ENCODE measurements around the gene TPRX1. TPM values are rescaled to one million over a fixed set of nuclear protein-coding genes. Genes with fewer than 3 reads are reported as not detected.
"Not testable (repeated sequence)": the region's sequence is repeated elsewhere in the genome, so short reads cannot be mapped to it uniquely, and the experiment has no call there.

The TPRX1 gene
- total RNA-seq, 1 donor from 2014 or later, result not detected

- no peak for DNase-seq
- Mint-ChIP-seq H3K4me3 (no peak overlapping the region), H3K9me3 (no peaks in the 10 kb centered on the region), H3K36me3 (ENCODE audit: low read depth) (no peaks in the 10 kb centered on the region), H3K27me3 (peaks cover 2% of the 10 kb centered on the region), H3K4me1 (peaks cover 3% of the 10 kb centered on the region), H3K27ac (no peak overlapping the region)
- intact Hi-C loops (cut with micrococcal nuclease), result no loop called here
These were observed 34.8 kb downstream of the TPRX1 start for GRCh38 chr19:47769534-47769933.

DNA sequence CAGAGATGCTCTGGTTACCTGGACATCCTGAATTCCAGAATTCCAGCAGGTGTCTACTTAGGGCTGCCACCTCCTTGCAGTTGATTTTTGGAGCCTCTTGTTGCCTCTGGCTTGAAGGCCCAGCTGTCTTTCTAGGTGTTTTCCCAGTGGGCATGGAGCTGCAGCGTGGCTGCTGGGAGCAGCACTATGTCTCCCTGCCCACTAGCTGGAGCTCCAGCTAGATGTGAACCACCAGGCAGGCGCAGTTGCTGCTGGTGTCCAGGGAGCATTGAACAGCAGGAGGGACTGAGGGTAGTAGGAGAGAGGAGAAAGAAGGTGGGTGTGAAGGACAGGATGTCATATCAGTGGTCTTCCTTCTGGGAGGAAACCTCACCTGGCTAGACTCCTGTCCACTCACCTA, 35.7 kb downstream of the TPRX1 start:
- H3K9me3 Mint-ChIP-seq, result no peaks in the 10 kb centered on the region
- H3K27me3 Mint-ChIP-seq, result peaks cover 2% of the 10 kb centered on the region
- no peak for DNase-seq
- no peak overlapping the region for H3K4me3 Mint-ChIP-seq
- peaks cover 3% of the 10 kb centered on the region for H3K4me1 Mint-ChIP-seq
- H3K36me3 Mint-ChIP-seq (ENCODE audit: low read depth), result no peaks in the 10 kb centered on the region
- intact Hi-C loops (cut with micrococcal nuclease), result no loop called here
- H3K27ac Mint-ChIP-seq, result no peak overlapping the region

- no peak overlapping the region for H3K4me3 Mint-ChIP-seq
- no peak for DNase-seq
- intact Hi-C loops (cut with micrococcal nuclease), result no loop called here
- H3K9me3 Mint-ChIP-seq, result no peaks in the 10 kb centered on the region
- no peaks in the 10 kb centered on the region for H3K36me3 Mint-ChIP-seq (ENCODE audit: low read depth)
- H3K27ac Mint-ChIP-seq, result no peak overlapping the region
- peaks cover 2% of the 10 kb centered on the region for H3K27me3 Mint-ChIP-seq
- H3K4me1 Mint-ChIP-seq, result peaks cover 3% of the 10 kb centered on the region
These were observed 37.0 kb downstream of the TPRX1 start for GRCh38 chr19:47767349-47767748.

DNA sequence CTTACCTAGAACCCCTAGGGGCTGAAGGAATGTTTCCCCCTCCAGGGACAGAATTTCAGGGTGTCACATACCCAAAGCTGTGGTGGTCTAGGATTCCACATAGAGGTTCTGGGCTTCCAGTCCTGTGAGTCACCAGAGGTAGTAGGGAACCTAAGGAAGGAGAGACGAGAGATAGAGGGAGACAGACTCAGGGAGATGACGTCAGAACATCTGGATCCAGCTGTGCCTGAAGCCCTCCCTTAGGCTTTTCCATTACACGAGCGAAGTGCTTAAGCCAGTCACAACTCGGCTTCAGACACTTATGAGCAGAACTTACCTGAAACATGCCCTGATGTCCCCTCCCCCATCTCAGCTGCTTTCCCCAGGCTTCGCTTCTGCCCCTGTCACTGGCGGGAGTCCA, 37.7 kb downstream of the TPRX1 start:
- Mint-ChIP-seq H3K36me3 (ENCODE audit: low read depth) (no peaks in the 10 kb centered on the region), H3K27me3 (peaks cover 2% of the 10 kb centered on the region), H3K4me3 (no peak overlapping the region)

GRCh38 chr19:47766359-47766620, 38.1 kb downstream of the TPRX1 start:
- Mint-ChIP-seq H3K36me3 (ENCODE audit: low read depth) (no peaks in the 10 kb centered on the region), H3K4me1 (peaks cover 3% of the 10 kb centered on the region), H3K9me3 (no peaks in the 10 kb centered on the region), H3K27ac (no peak overlapping the region), H3K4me3 (no peak overlapping the region), H3K27me3 (no peaks in the 10 kb centered on the region)
- DNase-seq, result no peak
- intact Hi-C loops (cut with micrococcal nuclease), result loop anchor here (1.0 kb wide), 1 partner anchor 22 kb away; no protein-coding TSS in a partner anchor

More for the DNA sequence above, 37.7 kb downstream of the TPRX1 start:
- H3K4me1 Mint-ChIP-seq, result peaks cover 3% of the 10 kb centered on the region
- H3K27ac Mint-ChIP-seq, result no peak overlapping the region
- DNase-seq, result no peak
- intact Hi-C loops (cut with micrococcal nuclease), result loop anchor here (1.0 kb wide), 1 partner anchor 22 kb away; no protein-coding TSS in a partner anchor
- H3K9me3 Mint-ChIP-seq, result no peaks in the 10 kb centered on the region

- H3K36me3 Mint-ChIP-seq (ENCODE audit: low read depth), result no peaks in the 10 kb centered on the region
- H3K27ac Mint-ChIP-seq, result no peak overlapping the region
- H3K9me3 Mint-ChIP-seq, result no peaks in the 10 kb centered on the region
- intact Hi-C loops (cut with micrococcal nuclease), result loop anchor here (1.0 kb wide), 1 partner anchor 23 kb away; no protein-coding TSS in a partner anchor
- peaks cover 3% of the 10 kb centered on the region for H3K4me1 Mint-ChIP-seq
- no peak overlapping the region for H3K4me3 Mint-ChIP-seq
- no peaks in the 10 kb centered on the region for H3K27me3 Mint-ChIP-seq
- peak; percentile 79 for DNase-seq
These were observed 38.6 kb downstream of the TPRX1 start for GRCh38 chr19:47765523-47766358.

GRCh38 chr19:47764705-47765104, 39.6 kb downstream of the TPRX1 start:
- DNase-seq; H3K27me3 Mint-ChIP-seq; H3K27ac Mint-ChIP-seq; H3K9me3 Mint-ChIP-seq; H3K36me3 Mint-ChIP-seq (ENCODE audit: low read depth); H3K4me3 Mint-ChIP-seq; H3K4me1 Mint-ChIP-seq; intact Hi-C loops (cut with micrococcal nuclease): not testable (repeated sequence)

GRCh38 chr19:47762615-47763308, 41.6 kb downstream of the TPRX1 start:
- Mint-ChIP-seq H3K9me3 (no peaks in the 10 kb centered on the region), H3K4me3 (no peak overlapping the region), H3K36me3 (ENCODE audit: low read depth) (peaks cover 20% of the 10 kb centered on the region), H3K27ac (no peak overlapping the region), H3K4me1 (peaks cover 4% of the 10 kb centered on the region), H3K27me3 (no peaks in the 10 kb centered on the region)
- DNase-seq, result no peak
- intact Hi-C loops (cut with micrococcal nuclease), result no loop called here

GRCh38 chr19:47762151-47762550, 42.2 kb downstream of the TPRX1 start:
- no peaks in the 10 kb centered on the region for H3K9me3 Mint-ChIP-seq
- H3K4me1 Mint-ChIP-seq, result peaks cover 4% of the 10 kb centered on the region
- intact Hi-C loops (cut with micrococcal nuclease), result no loop called here

DNA sequence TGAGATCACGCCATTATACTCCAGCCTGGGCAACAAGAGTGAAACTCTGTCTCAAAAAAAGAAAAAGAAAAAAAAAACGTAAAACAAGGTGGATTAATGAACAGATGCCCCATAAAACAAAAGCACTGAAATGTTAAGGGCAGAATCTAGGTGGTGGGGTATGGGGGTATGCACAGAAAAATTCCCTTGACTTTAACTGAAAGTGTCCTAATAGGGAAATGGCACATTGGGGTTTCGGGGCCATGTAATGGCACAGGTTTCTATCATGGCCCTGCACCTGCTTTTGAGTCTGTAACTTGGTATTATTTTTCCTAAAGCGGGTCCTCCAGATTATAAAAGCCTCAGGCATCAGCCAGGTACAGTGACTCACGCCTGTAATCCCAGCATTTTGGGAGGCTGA, 42.8 kb downstream of the TPRX1 start:
- H3K27ac Mint-ChIP-seq, result no peak overlapping the region
- no peak overlapping the region for H3K4me3 Mint-ChIP-seq
- no peak for DNase-seq
- peaks cover 30% of the 10 kb centered on the region for H3K36me3 Mint-ChIP-seq (ENCODE audit: low read depth)
- no peaks in the 10 kb centered on the region for H3K27me3 Mint-ChIP-seq
- no peaks in the 10 kb centered on the region for H3K9me3 Mint-ChIP-seq
- intact Hi-C loops (cut with micrococcal nuclease), result no loop called here
- peaks cover 4% of the 10 kb centered on the region for H3K4me1 Mint-ChIP-seq

More at GRCh38 chr19:47762151-47762550, 42.2 kb downstream of the TPRX1 start:
- no peak for DNase-seq
- Mint-ChIP-seq H3K4me3 (no peak overlapping the region), H3K27me3 (no peaks in the 10 kb centered on the region), H3K36me3 (ENCODE audit: low read depth) (peaks cover 26% of the 10 kb centered on the region), H3K27ac (no peak overlapping the region)

- no peak overlapping the region for H3K27ac Mint-ChIP-seq
- no peaks in the 10 kb centered on the region for H3K27me3 Mint-ChIP-seq
- peaks cover 32% of the 10 kb centered on the region for H3K36me3 Mint-ChIP-seq (ENCODE audit: low read depth)
- peaks cover 4% of the 10 kb centered on the region for H3K4me1 Mint-ChIP-seq
- H3K4me3 Mint-ChIP-seq, result no peak overlapping the region
- intact Hi-C loops (cut with micrococcal nuclease), result no loop called here
- H3K9me3 Mint-ChIP-seq, result no peaks in the 10 kb centered on the region
- no peak for DNase-seq
These were observed 43.7 kb downstream of the TPRX1 start for GRCh38 chr19:47760632-47760999.

DNA sequence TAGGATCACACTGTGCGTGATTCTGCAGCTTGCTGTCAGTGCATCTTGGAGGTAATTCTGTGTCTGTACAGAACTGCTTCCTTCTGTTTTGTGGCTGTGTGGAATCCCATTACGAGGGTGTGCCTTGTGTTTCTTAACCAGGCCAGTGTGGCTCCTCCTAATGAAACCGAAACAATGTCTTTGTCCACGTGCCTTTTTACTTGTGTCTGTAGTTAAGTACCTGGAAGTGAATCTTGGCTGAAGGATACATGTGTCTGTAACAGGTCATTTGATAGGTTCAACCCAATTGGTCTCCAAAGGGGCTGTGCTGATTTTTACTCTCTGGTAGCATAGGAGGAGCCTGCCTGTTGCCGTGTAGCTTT, 45.9 kb downstream of the TPRX1 start:
- H3K27ac Mint-ChIP-seq, result peak overlapping the region; percentile 20
- no peaks in the 10 kb centered on the region for H3K9me3 Mint-ChIP-seq
- peaks cover 46% of the 10 kb centered on the region for H3K36me3 Mint-ChIP-seq (ENCODE audit: low read depth)
- H3K4me3 Mint-ChIP-seq, result no peak overlapping the region
- DNase-seq, result no peak
- intact Hi-C loops (cut with micrococcal nuclease), result no loop called here
- peaks cover 2% of the 10 kb centered on the region for H3K4me1 Mint-ChIP-seq
- H3K27me3 Mint-ChIP-seq, result no peaks in the 10 kb centered on the region

GRCh38 chr19:47757617-47758442, 46.5 kb downstream of the TPRX1 start:
- Mint-ChIP-seq H3K9me3 (no peaks in the 10 kb centered on the region), H3K4me3 (no peak overlapping the region), H3K4me1 (peaks cover 2% of the 10 kb centered on the region), H3K36me3 (ENCODE audit: low read depth) (peaks cover 52% of the 10 kb centered on the region), H3K27me3 (no peaks in the 10 kb centered on the region), H3K27ac (no peak overlapping the region)
- intact Hi-C loops (cut with micrococcal nuclease), result no loop called here
- DNase-seq, result no peak
